Activated naive CD4-positive, alpha-beta T cell treated with anti-CD3 and anti-CD28 coated beads for 36 hours (primary cell): Measurements from ENCODE around the gene CDK14. TPM values are rescaled to one million over a fixed set of nuclear protein-coding genes. Genes with fewer than 3 reads are reported as not detected.

Experiments
- CTCF ChIA-PET: fragments of 350-600 bp; sonication (Branson Sonifier 250); formaldehyde crosslinking; loops from one replicate; lab custom pipeline; 2021; ENCODE audit warnings: antibody characterized with exemption; lab: Charles Lee
- DNase-seq: peaks from one replicate; pipeline ENCODE4 v3.0.0-alpha.2; 2020
- H3K27ac Mint-ChIP-seq: one replicate; pipeline ENCODE4 v1.8.0; 2021; ENCODE audit warnings: mild to moderate bottlenecking, mixed read lengths
- H3K27me3 Mint-ChIP-seq: one replicate; pipeline ENCODE4 v1.8.0; 2021; ENCODE audit warnings: low read depth, mixed read lengths
- H3K36me3 Mint-ChIP-seq: one replicate; pipeline ENCODE4 v1.8.0; 2021; ENCODE audit warnings: low read depth, mixed read lengths
- H3K4me1 Mint-ChIP-seq: one replicate; pipeline ENCODE4 v1.8.0; 2021; ENCODE audit warnings: low read depth, mixed read lengths
- H3K4me3 Mint-ChIP-seq: one replicate; pipeline ENCODE4 v1.8.0; 2021; ENCODE audit warnings: mild to moderate bottlenecking, moderate library complexity, mixed read lengths
- H3K9me3 Mint-ChIP-seq: one replicate; pipeline ENCODE4 v1.8.0; 2021; ENCODE audit warnings: mixed read lengths
- intact Hi-C: fragments of 100-400 bp; cut with micrococcal nuclease; formaldehyde crosslinking; loops from one replicate; pipeline ENCODE4 v1.15.1; 2023
- total RNA-seq, 2 experiments: library from RNA; stranded (reverse); gene quantifications; one replicate each; pipeline ENCODE4 v1.2.3, GENCODE V29; 2021

Gene CDK14
- total RNA-seq, 2 experiments from 2014 or later: 0.42 to 0.81 TPM

GRCh38 chr7:90674625-90675024 lies 78.5 kb downstream of the CDK14 start:
- peaks cover 5% of the 10 kb centered on the region for H3K27me3 Mint-ChIP-seq
- no peak for DNase-seq
- CTCF ChIA-PET: no interaction called here
- intact Hi-C loops: no loop called here
- no peak overlapping the region for H3K4me3 Mint-ChIP-seq
- no peak overlapping the region for H3K27ac Mint-ChIP-seq
- H3K9me3 Mint-ChIP-seq: no peaks in the 10 kb centered on the region
- H3K36me3 Mint-ChIP-seq: no peaks in the 10 kb centered on the region
- H3K4me1 Mint-ChIP-seq: no peaks in the 10 kb centered on the region

DNA sequence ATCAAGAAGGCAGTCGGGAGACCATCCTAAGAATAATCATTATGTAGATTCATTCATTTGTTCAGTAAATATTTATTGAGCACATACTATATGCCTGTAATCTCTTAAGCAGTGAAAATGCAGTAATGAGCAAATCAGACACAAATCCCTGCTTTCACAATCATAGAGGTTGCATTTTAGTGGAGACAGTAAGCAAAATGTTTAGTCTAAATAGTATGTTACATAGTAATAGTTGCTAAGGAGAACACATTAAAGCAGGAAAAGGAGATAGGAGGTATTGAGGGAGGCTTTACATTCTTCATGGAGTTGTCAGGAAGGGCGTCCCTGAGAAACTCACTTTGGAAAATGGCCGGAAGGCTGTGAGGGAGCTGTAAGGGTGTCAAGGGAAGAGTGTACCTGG lies 79.9 kb downstream of the CDK14 start:
- H3K4me3 Mint-ChIP-seq: no peak overlapping the region
- CTCF ChIA-PET: no interaction called here
- H3K4me1 Mint-ChIP-seq: no peaks in the 10 kb centered on the region
- H3K27me3 Mint-ChIP-seq: peaks cover 5% of the 10 kb centered on the region
- intact Hi-C loops: no loop called here
- no peak overlapping the region for H3K27ac Mint-ChIP-seq
- H3K36me3 Mint-ChIP-seq: no peaks in the 10 kb centered on the region
- DNase-seq: no peak
- no peaks in the 10 kb centered on the region for H3K9me3 Mint-ChIP-seq

DNA sequence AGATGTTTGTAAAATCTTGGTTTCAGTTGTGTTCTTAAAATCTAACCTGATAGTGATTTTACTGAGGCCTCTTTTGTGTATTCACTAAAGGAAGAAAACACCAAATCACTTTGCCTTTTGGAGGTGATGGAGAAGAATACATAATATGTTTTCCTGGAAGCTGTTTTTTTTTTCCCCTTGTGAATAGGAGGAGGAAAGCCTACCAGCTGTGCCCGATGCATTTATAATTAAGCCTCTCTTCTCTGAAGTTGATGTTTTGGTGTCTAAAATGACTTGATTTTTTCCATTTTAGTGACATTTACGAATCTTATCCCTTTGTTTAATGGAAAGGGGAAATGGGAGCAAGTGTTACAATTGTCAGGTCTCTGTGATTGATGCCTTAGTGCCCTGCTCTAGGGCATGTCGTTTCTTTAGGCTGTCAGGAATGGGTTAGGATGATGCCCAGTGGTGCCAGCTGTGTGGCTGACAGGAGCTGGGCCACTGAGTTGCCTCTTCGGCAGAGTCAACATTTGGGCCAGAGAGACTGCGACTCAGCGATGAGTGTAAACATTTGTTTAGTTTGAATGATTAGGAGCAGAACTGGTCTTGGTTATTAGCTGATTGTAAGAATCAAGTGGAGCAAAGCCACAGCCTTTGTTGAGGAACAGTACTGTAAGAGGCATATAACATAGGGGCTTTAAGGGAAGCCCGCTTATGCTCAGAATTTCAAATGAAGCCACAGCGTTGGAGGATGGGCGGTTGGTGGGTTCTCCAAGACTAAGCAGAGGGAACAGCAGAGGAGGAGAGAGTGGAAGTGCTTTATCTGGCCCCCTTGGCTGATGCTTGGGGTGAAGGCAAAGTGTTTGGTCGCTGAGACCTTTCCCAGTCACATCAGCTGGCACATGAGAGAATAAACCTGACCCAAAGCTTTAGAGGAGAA lies 81.6 kb downstream of the CDK14 start:
- no peak overlapping the region for H3K4me3 Mint-ChIP-seq
- CTCF ChIA-PET: no interaction called here
- H3K27ac Mint-ChIP-seq: no peak overlapping the region
- H3K4me1 Mint-ChIP-seq: no peaks in the 10 kb centered on the region
- intact Hi-C loops: no loop called here
- no peaks in the 10 kb centered on the region for H3K36me3 Mint-ChIP-seq
- peaks cover 5% of the 10 kb centered on the region for H3K27me3 Mint-ChIP-seq
- H3K9me3 Mint-ChIP-seq: no peaks in the 10 kb centered on the region
- no peak for DNase-seq

DNA sequence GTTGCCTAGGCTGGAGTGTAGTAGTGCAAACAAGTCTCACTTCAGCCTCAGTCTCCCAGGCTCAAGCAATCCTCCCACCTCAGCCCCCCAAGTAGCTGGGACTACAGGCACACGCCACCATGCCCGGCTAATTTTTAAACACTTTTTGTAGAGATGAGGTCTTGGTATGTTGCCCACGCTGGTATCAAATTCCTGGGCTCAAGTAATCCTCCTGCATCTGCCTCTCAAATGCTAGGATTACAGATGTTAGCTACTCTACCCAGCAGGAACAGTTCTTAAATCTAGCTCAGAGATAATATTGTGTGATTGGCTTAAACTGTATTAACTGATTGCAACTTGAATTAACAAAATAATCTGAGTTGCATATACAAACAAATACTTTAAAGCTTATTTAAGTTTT lies 82.9 kb downstream of the CDK14 start:
- no peaks in the 10 kb centered on the region for H3K9me3 Mint-ChIP-seq
- H3K4me1 Mint-ChIP-seq: no peaks in the 10 kb centered on the region
- DNase-seq: no peak
- peaks cover 2% of the 10 kb centered on the region for H3K27me3 Mint-ChIP-seq
- no peak overlapping the region for H3K4me3 Mint-ChIP-seq
- H3K27ac Mint-ChIP-seq: no peak overlapping the region
- no peaks in the 10 kb centered on the region for H3K36me3 Mint-ChIP-seq
- intact Hi-C loops: no loop called here
- CTCF ChIA-PET: no interaction called here

DNA sequence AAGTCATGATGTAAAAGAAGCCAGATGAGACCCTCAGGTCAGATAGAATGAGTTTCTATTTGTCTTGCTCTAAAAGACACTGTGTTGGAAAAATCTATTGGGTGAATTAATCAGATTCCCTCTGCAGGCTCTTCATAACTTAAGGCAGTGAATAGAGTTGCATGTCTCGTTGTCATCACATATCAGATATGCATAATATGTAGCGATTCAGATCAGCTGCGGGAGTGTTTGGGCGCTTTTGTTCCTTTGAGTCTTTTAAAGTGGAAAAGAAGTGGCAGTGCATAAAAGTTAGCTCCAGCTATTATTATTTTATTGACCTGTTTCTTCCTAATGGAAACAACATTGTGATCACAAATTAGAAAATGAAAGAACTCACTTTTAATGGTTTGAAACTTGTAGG lies 84.4 kb downstream of the CDK14 start:
- peaks cover 2% of the 10 kb centered on the region for H3K27me3 Mint-ChIP-seq
- no peaks in the 10 kb centered on the region for H3K4me1 Mint-ChIP-seq
- H3K27ac Mint-ChIP-seq: no peak overlapping the region
- CTCF ChIA-PET: interaction anchor here (1.1 kb wide), 1 partner anchor 21 kb away, joined by 3 read pairs; no protein-coding TSS in a partner anchor
- DNase-seq: no peak
- no peak overlapping the region for H3K4me3 Mint-ChIP-seq
- H3K9me3 Mint-ChIP-seq: no peaks in the 10 kb centered on the region
- H3K36me3 Mint-ChIP-seq: no peaks in the 10 kb centered on the region
- intact Hi-C loops: no loop called here

DNA sequence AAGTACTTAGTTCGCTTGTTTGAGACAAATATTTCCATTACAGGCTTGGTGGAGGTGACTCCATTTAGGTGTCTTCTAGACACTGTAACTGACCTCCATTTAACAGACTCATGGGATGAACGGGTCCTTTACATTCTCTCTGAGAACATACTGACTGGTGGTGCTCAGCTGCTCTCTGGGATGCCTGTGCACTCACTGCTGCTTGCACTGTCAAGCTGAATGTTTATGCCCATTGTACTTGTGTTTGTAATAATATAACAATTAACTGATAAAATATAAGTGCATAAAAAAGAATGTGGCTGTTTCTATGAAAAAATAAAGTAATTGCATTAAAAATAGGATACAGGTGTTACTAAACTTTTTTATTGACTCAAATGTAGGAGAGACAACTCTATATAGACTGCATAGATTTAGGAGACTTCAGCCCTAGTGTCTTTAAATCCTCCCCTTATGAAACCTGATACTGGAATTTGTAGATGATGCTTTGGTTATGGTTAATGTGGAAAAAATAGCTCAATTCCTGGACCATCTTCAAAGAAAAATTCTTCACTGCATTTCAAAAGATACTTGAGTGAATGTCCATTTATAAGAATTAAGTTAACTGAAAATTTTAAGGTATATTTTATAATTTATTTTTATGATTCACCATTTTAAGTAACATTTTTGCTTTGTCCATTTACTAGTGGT lies 85.4 kb downstream of the CDK14 start:
- H3K27ac Mint-ChIP-seq: no peak overlapping the region
- H3K4me3 Mint-ChIP-seq: no peak overlapping the region
- no peak for DNase-seq
- peaks cover 2% of the 10 kb centered on the region for H3K27me3 Mint-ChIP-seq
- intact Hi-C loops: no loop called here
- CTCF ChIA-PET: no interaction called here
- no peaks in the 10 kb centered on the region for H3K4me1 Mint-ChIP-seq
- H3K36me3 Mint-ChIP-seq: no peaks in the 10 kb centered on the region
- H3K9me3 Mint-ChIP-seq: no peaks in the 10 kb centered on the region

GRCh38 chr7:90686146-90686545 lies 90.0 kb downstream of the CDK14 start:
- CTCF ChIA-PET: no interaction called here
- intact Hi-C loops: no loop called here
- Mint-ChIP-seq H3K36me3 (no peaks in the 10 kb centered on the region), H3K4me3 (no peak overlapping the region), H3K4me1 (no peaks in the 10 kb centered on the region), H3K27ac (no peak overlapping the region), H3K27me3 (no peaks in the 10 kb centered on the region), H3K9me3 (no peaks in the 10 kb centered on the region)
- DNase-seq: no peak

DNA sequence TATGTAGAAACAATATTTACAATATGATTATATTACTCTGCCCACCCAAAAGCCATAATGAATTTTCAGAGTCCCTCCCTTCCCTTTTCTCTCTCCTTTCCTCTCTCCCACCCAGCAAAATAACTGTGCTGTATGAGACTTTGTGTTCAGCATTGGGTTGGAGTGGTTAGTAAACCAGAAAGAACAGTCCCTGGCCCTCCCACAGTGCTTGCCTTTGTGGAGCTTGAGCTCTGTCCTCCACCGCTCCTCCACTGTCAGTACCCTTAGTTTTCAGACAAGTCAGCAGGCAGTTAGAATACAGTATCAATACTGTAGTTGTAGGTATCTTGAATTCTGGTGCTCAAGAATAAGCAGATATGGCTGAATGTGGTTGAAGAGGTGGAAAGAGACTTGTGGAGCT lies 92.7 kb downstream of the CDK14 start:
- intact Hi-C loops: no loop called here
- H3K9me3 Mint-ChIP-seq: no peaks in the 10 kb centered on the region
- H3K27me3 Mint-ChIP-seq: no peaks in the 10 kb centered on the region
- CTCF ChIA-PET: no interaction called here
- H3K4me3 Mint-ChIP-seq: no peak overlapping the region
- H3K4me1 Mint-ChIP-seq: no peaks in the 10 kb centered on the region
- no peaks in the 10 kb centered on the region for H3K36me3 Mint-ChIP-seq
- no peak for DNase-seq
- no peak overlapping the region for H3K27ac Mint-ChIP-seq

DNA sequence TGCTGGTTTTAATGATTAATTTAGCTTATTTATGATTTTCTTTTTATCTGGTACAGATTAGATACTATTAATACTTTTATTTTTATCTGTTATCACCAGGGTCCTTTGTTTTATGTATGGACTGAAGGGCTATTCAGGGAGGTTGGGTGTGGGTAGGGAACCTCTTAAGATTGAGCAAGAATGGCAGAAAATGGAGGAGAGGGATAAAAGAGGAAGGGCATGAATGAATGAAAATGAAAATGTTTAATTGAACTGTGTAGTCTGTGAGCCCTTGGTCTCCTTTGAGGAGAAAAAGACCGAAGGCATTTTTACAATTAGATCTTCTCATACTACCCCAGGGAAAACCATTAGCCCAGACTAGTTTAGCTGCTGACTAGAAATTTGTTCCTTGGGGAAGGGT lies 93.1 kb downstream of the CDK14 start:
- Mint-ChIP-seq H3K9me3 (no peaks in the 10 kb centered on the region), H3K4me1 (no peaks in the 10 kb centered on the region), H3K36me3 (no peaks in the 10 kb centered on the region), H3K4me3 (no peak overlapping the region), H3K27ac (no peak overlapping the region), H3K27me3 (no peaks in the 10 kb centered on the region)
- no peak for DNase-seq
- CTCF ChIA-PET: no interaction called here
- intact Hi-C loops: no loop called here

DNA sequence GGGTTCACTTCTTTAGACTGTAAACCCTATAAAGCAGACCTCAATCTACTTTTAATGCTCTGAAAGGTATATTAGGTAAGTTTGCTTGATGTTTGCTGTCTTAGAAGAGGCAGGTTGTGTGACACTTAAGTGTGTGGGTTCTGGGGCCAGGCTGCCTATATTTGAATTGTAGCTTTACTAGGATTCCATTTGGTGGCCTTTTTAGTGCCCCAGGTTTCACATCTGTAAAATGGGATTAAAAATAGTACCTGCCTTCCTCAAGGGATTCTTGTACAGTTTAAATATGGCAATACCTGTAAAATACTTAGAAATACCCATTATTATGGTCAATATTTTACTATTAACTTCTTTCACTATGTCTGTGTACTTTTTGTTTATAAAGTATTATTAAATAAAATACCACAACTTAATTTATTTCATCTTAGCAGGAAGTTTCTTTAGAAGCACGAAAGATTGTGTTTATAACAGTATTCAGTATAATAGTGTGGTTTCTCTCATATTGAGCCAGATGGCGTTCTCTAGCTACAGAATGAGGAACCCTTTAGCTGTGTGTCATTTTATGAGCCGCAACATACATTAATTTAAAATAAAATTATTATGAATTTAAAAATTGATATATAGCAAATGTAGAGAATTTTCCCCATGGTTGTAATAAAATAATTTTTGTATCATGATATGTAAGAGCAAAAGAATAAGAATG lies 94.2 kb downstream of the CDK14 start:
- no peak overlapping the region for H3K4me3 Mint-ChIP-seq
- no peaks in the 10 kb centered on the region for H3K4me1 Mint-ChIP-seq
- no peaks in the 10 kb centered on the region for H3K27me3 Mint-ChIP-seq
- DNase-seq: no peak
- CTCF ChIA-PET: no interaction called here
- no peak overlapping the region for H3K27ac Mint-ChIP-seq
- intact Hi-C loops: no loop called here
- no peaks in the 10 kb centered on the region for H3K36me3 Mint-ChIP-seq
- H3K9me3 Mint-ChIP-seq: no peaks in the 10 kb centered on the region

- no peak for DNase-seq
- no peak overlapping the region for H3K27ac Mint-ChIP-seq
- intact Hi-C loops: no loop called here
- no peak overlapping the region for H3K4me3 Mint-ChIP-seq
- no peaks in the 10 kb centered on the region for H3K9me3 Mint-ChIP-seq
- H3K27me3 Mint-ChIP-seq: no peaks in the 10 kb centered on the region
- CTCF ChIA-PET: no interaction called here
- H3K36me3 Mint-ChIP-seq: no peaks in the 10 kb centered on the region
- H3K4me1 Mint-ChIP-seq: no peaks in the 10 kb centered on the region
These were observed 96.3 kb downstream of the CDK14 start for GRCh38 chr7:90692396-90692795.

GRCh38 chr7:90692947-90693346 lies 96.8 kb downstream of the CDK14 start:
- CTCF ChIA-PET: interaction anchor here (0.6 kb wide), 2 partner anchors 267 to 278 kb away, joined by 3 to 4 read pairs; no protein-coding TSS in a partner anchor
- Mint-ChIP-seq H3K9me3 (no peaks in the 10 kb centered on the region), H3K4me3 (no peak overlapping the region), H3K27me3 (no peaks in the 10 kb centered on the region), H3K4me1 (no peaks in the 10 kb centered on the region), H3K36me3 (no peaks in the 10 kb centered on the region), H3K27ac (no peak overlapping the region)
- DNase-seq: no peak
- intact Hi-C loops: no loop called here
